ENCODE results near the gene HMGN4. TPM values are rescaled to one million over a fixed set of nuclear protein-coding genes. Genes with fewer than 3 reads are reported as not detected.

Gene HMGN4
- total and polyA plus RNA-seq, 9 of the 15 experiments (the other 6 are each of a cell fraction or from before 2014, with no cell fraction given), result 35.4 to 134 (median 94.1) TPM

- no peak for TF ChIP-seq CEBPZ (IDR thresholded peaks at IDR 0.05; ENCODE audit: borderline replicate concordance, low read depth, low read length)
- TF ChIP-seq TSC22D4 (tag; IDR thresholded peaks at IDR 0.05), result no peak
- peak in 1 of 2 experiments; percentile 41; a peak in 1 of 4 replicates for TF ChIP-seq TBL1XR1 (IDR thresholded peaks at IDR 0.05; ENCODE audit: low read length in 2 of 2)
- TF ChIP-seq BRCA1 (IDR thresholded peaks at IDR 0.05), result no peak
- no peak for TF ChIP-seq BRCA1 (CRISPR knock-in tag; IDR thresholded peaks at IDR 0.05)
- TF ChIP-seq MTF1 (CRISPR knock-in tag; IDR thresholded peaks at IDR 0.05; ENCODE audit: borderline replicate concordance), result no peak
- no peak for TF ChIP-seq ASH1L (IDR thresholded peaks at IDR 0.05; ENCODE audit: borderline replicate concordance, low read depth, partially characterized antibody)
- peak; percentile 34; the same call in 1 of the 2 replicates for TF ChIP-seq EP400 (IDR thresholded peaks at IDR 0.05)
- no peak for TF ChIP-seq TAF7 (tag; IDR thresholded peaks at IDR 0.05)
- TF ChIP-seq ZFP1 (CRISPR knock-in tag; IDR thresholded peaks at IDR 0.05), result no peak
- TF ChIP-seq ETV1 (tag; conservative IDR thresholded peaks at IDR 0.05; ENCODE audit: low read depth), result 0 out of 2 replicates have a peak, but pooled peaks have one; percentile 32
- TF ChIP-seq MYC (IDR thresholded peaks at IDR 0.05; ENCODE audit: low read depth, low read length), result no peak
- no peak for TF ChIP-seq MYC (CRISPR knock-in tag; IDR thresholded peaks at IDR 0.05; ENCODE audit: borderline replicate concordance, low read depth)
- TF ChIP-seq CHAMP1 (IDR thresholded peaks at IDR 0.05), result no peak
- TF ChIP-seq HMBOX1 (IDR thresholded peaks at IDR 0.05), result peak; percentile 59; the same call in 1 of the 2 replicates
- no peak for TF ChIP-seq RBM14 (IDR thresholded peaks at IDR 0.05; ENCODE audit: borderline replicate concordance, insufficient read depth, low read depth, low read length)
- TF ChIP-seq FOXK1 (CRISPR knock-in tag; IDR thresholded peaks at IDR 0.05; ENCODE audit: borderline replicate concordance), result no peak
- TF ChIP-seq ARID1B (IDR thresholded peaks at IDR 0.05), result peak; percentile 85
- TF ChIP-seq UBTF (IDR thresholded peaks at IDR 0.05; ENCODE audit: borderline replicate concordance in 1 of 2, low read depth in 2 of 2, low read length in 2 of 2), result no peak
These were observed 36.0 kb upstream of the HMGN4 start (continued) for GRCh38 chr6:26502165-26502564.

Measured in K562 (cell line).